ENCODE results near the gene SLC25A23. TPM values are rescaled to one million over a fixed set of nuclear protein-coding genes. Genes with fewer than 3 reads are reported as not detected.
"Not testable (repeated sequence)": the region's sequence is repeated elsewhere in the genome, so short reads cannot be mapped to it uniquely, and the experiment has no call there.

Gene SLC25A23
- total RNA-seq, 1 experiment from 2014 or later = 89.5 TPM

- TF ChIP-seq ZBTB33 (IDR thresholded peaks at IDR 0.05; ENCODE audit: extremely low read depth, insufficient replicate concordance, low read length) (no peak), CTCF (IDR thresholded peaks at IDR 0.05 in 2 of 3, conservative IDR thresholded peaks at IDR 0.05 in 1 of 3; ENCODE audit: borderline replicate concordance in 1 of 3, insufficient read depth in 1 of 3, low read depth in 2 of 3, low read length in 2 of 3) (no peak), POLR2A (IDR thresholded peaks at IDR 0.05; ENCODE audit: borderline replicate concordance, extremely low read depth, insufficient read depth, insufficient read length) (no peak), YY1 (IDR thresholded peaks at IDR 0.05; ENCODE audit: extremely low read depth, insufficient replicate concordance, low read depth, low read length) (no peak)
Measured at GRCh38 chr19:6402058-6402457, 57.5 kb downstream of the SLC25A23 start (continued).

GRCh38 chr19:6400062-6400944, 59.3 kb downstream of the SLC25A23 start:
- intact Hi-C loops (cut with micrococcal nuclease); DNase-seq (ENCODE audit: low read depth, low spot score); H2AFZ ChIP-seq (ENCODE audit: low read depth, low read length, poor library complexity, severe bottlenecking); H3K27me3 ChIP-seq (ENCODE audit: insufficient read depth, low read length); H3K9me3 ChIP-seq (ENCODE audit: control insufficient read depth in 1 of 2, insufficient read depth in 1 of 2, low read depth in 1 of 2, low read length in 2 of 2); H3K36me3 ChIP-seq (ENCODE audit: control insufficient read depth in 1 of 2, insufficient read depth in 2 of 2, low read length in 2 of 2); H3K4me1 ChIP-seq (ENCODE audit: control insufficient read depth in 1 of 2, insufficient read depth in 2 of 2, low read length in 2 of 2); H3K4me3 ChIP-seq (replicated peaks in 1 of 2; ENCODE audit: low read depth in 1 of 2, low read length in 2 of 2); POLR2A ChIA-PET; H3K4me2 ChIP-seq (ENCODE audit: low read length); H3K79me2 ChIP-seq (ENCODE audit: insufficient read depth, low read length); H4K20me1 ChIP-seq (ENCODE audit: insufficient read depth); BruUV-seq (replicated peaks); RAD21 ChIA-PET (ENCODE audit: low non-redundant PET in 1 of 2, low total read pairs in 2 of 2, uncharacterized antibody in 2 of 2, unreplicated experiment in 2 of 2); H3K27ac ChIP-seq (ENCODE audit: low read depth, low read length); ATAC-seq; H3K9ac ChIP-seq (ENCODE audit: low read length); CTCF ChIA-PET; H3K9me2 ChIP-seq (ENCODE audit: insufficient read depth): not testable (repeated sequence)

All from HCT116 (cell line).